Measurements from ENCODE around the gene RYR2. TPM values are rescaled to one million over a fixed set of nuclear protein-coding genes. Genes with fewer than 3 reads are reported as not detected.

RYR2 gene
- polyA plus RNA-seq, 2 of the 4 experiments (the other 2 are of a cell fraction): 0.06 TPM; not detected in 1

- no peak overlapping the region for H3K27ac ChIP-seq
- H3K4me2 ChIP-seq: no peak overlapping the region
- H3K4me1 ChIP-seq: no peaks in the 10 kb centered on the region
- no peaks in the 10 kb centered on the region for H3K9me3 ChIP-seq
- ATAC-seq: no peak
- ChIA-PET CTCF (no interaction called here), POLR2A (no interaction called here)
- DNase-seq (ENCODE audit: low read depth in 1 of 2, low spot score in 1 of 2): no peak
- no peak overlapping the region for H3K4me3 ChIP-seq
- 8% methylated on average over 8 of the region's 8 CpGs for WGBS (ENCODE audit: missing lambda C conversion rate)
- FAIRE-seq: no peak
- TF ChIP-seq EHF (CRISPR knock-in tag; IDR thresholded peaks at IDR 0.05) (no peak), KDM1A (IDR thresholded peaks at IDR 0.05; ENCODE audit: low read depth) (no peak), ESRRA (IDR thresholded peaks at IDR 0.05; ENCODE audit: borderline replicate concordance, low read length) (no peak), E2F6 (IDR thresholded peaks at IDR 0.05; ENCODE audit: borderline replicate concordance, low read depth) (no peak), MAZ (IDR thresholded peaks at IDR 0.05; ENCODE audit: borderline replicate concordance, low read depth, low read length) (no peak), RAD21 (conservative IDR thresholded peaks at IDR 0.05 in 1 of 2, IDR thresholded peaks at IDR 0.05 in 1 of 2) (no peak), MYC (IDR thresholded peaks at IDR 0.05; ENCODE audit: borderline replicate concordance, low read length) (no peak), PBX3 (IDR thresholded peaks at IDR 0.05) (no peak), HOXB13 (CRISPR knock-in tag; IDR thresholded peaks at IDR 0.05; ENCODE audit: low read depth) (no peak), HDAC2 (IDR thresholded peaks at IDR 0.05) (no peak), JUN (IDR thresholded peaks at IDR 0.05) (no peak), TFCP2L1 (CRISPR knock-in tag; IDR thresholded peaks at IDR 0.05) (no peak), ZSCAN20 (CRISPR knock-in tag; IDR thresholded peaks at IDR 0.05) (no peak), SREBF2 (IDR thresholded peaks at IDR 0.05) (no peak), SMC3 (IDR thresholded peaks at IDR 0.05) (no peak), ZC3H11A (IDR thresholded peaks at IDR 0.05) (no peak), FOSB (CRISPR knock-in tag; IDR thresholded peaks at IDR 0.05) (no peak), RFX5 (IDR thresholded peaks at IDR 0.05) (no peak), JUNB (IDR thresholded peaks at IDR 0.05) (no peak)
Observed at GRCh38 chr1:237139732-237140131, 97.7 kb downstream of the RYR2 start.

GRCh38 chr1:237140986-237141385, 99.0 kb downstream of the RYR2 start:
- ATAC-seq (no peak), DNase-seq (ENCODE audit: low read depth in 1 of 2, low spot score in 1 of 2) (no peak), FAIRE-seq (no peak)
- 0% methylated on average over 1 of the region's 1 CpG for WGBS (ENCODE audit: missing lambda C conversion rate)
- no peaks in the 10 kb centered on the region for H3K4me1 ChIP-seq
- TF ChIP-seq JUNB (IDR thresholded peaks at IDR 0.05) (no peak), MAZ (IDR thresholded peaks at IDR 0.05; ENCODE audit: borderline replicate concordance, low read depth, low read length) (no peak), SREBF2 (IDR thresholded peaks at IDR 0.05) (no peak), KDM5A (IDR thresholded peaks at IDR 0.05) (no peak), ATOH8 (CRISPR knock-in tag; IDR thresholded peaks at IDR 0.05; ENCODE audit: low read depth) (no peak)
- POLR2A ChIA-PET: no interaction called here
- CTCF ChIA-PET: interaction anchor here (1.0 kb wide), 1 partner anchor 23 kb away, joined by 3 read pairs; no protein-coding TSS in a partner anchor
- H3K27ac ChIP-seq: no peak overlapping the region
- H3K4me3 ChIP-seq: no peak overlapping the region
- H3K4me2 ChIP-seq: no peak overlapping the region
- no peaks in the 10 kb centered on the region for H3K9me3 ChIP-seq

GRCh38 chr1:237141502-237141901, 99.5 kb downstream of the RYR2 start:
- Histone ChIP-seq H3K4me3 (no peak overlapping the region), H3K4me1 (no peaks in the 10 kb centered on the region), H3K4me2 (no peak overlapping the region), H3K9me3 (no peaks in the 10 kb centered on the region), H3K27ac (no peak overlapping the region)
- 12% methylated on average over 5 of the region's 5 CpGs for WGBS (ENCODE audit: missing lambda C conversion rate)
- no peak for ATAC-seq
- no peak for TF ChIP-seq TP53 (CRISPR knock-in tag; IDR thresholded peaks at IDR 0.05)
- no peak for TF ChIP-seq HDAC2 (IDR thresholded peaks at IDR 0.05)
- TF ChIP-seq SREBF2 (IDR thresholded peaks at IDR 0.05): no peak
- no peak for TF ChIP-seq RARB (CRISPR knock-in tag; IDR thresholded peaks at IDR 0.05)
- CTCF ChIA-PET: interaction anchor here (0.5 kb wide), 1 partner anchor 140 kb away, joined by 4 read pairs; no protein-coding TSS in a partner anchor
- POLR2A ChIA-PET: no interaction called here
- DNase-seq (ENCODE audit: low read depth in 1 of 2, low spot score in 1 of 2): no peak
- FAIRE-seq: no peak

Measured in A549 (cell line).